Heart left ventricle (tissue), 13 donors: ENCODE data around the gene RBM38.

Experiments used
- POLR2A ChIP-seq, 2 donors: fragments of 450-650 bp; IDR thresholded peaks; one replicate each; pipeline ENCODE4 v1.6.1; 2017; ENCODE audit warnings: antibody characterized with exemption in 2 of 2, mild to moderate bottlenecking in 2 of 2, moderate library complexity in 2 of 2
- TF ChIP-seq, protein P1 (sequence below), 12 donors: fragments of 200-600 bp; sonication (generic) in 4 of 12; IDR thresholded peaks; one replicate each; pipeline versions ENCODE4 v1.5.0 to v1.8.0; 2018 to 2022; ENCODE audit warnings: antibody characterized with exemption in 12 of 12, mild to moderate bottlenecking in 5 of 12
- donor health status: ischemic (EF 13 %, LVEDD 7.1; RV severe dilation, severe dysfunction).
- donor health status: DM: no; HTN: yes; CAD: no.
- donor health status: DM: no; HTN: no; CAD: no.
- donor health status: ischemic (EF 25% LVEDD 6.9; RV normal size, moderate dysfunction).
- donor health status: ischemic (EF 25% LVEDD 5.7; RV mildly dilated, moderate dysfunction).
- donor health status: ischemic (EF 35%, LVEDD 5.7; RV mildly dilated, moderate dysfunction).
- donor health status: nonischemic (EF 11% LVEDD 7.7; RV severe dilation, severe dysfunction).
- donor health status: DM: yes; HTN: yes; CAD: no.
- donor health status: PGD.
- donor health status: ischemic (EF 29% LVEDD 5.4; RV normal size, mild dysfunction).
- donor health status: nonischemic (EF 23%, LVEDD 6.1; RV moderate dilation, normal function).

DNA sequence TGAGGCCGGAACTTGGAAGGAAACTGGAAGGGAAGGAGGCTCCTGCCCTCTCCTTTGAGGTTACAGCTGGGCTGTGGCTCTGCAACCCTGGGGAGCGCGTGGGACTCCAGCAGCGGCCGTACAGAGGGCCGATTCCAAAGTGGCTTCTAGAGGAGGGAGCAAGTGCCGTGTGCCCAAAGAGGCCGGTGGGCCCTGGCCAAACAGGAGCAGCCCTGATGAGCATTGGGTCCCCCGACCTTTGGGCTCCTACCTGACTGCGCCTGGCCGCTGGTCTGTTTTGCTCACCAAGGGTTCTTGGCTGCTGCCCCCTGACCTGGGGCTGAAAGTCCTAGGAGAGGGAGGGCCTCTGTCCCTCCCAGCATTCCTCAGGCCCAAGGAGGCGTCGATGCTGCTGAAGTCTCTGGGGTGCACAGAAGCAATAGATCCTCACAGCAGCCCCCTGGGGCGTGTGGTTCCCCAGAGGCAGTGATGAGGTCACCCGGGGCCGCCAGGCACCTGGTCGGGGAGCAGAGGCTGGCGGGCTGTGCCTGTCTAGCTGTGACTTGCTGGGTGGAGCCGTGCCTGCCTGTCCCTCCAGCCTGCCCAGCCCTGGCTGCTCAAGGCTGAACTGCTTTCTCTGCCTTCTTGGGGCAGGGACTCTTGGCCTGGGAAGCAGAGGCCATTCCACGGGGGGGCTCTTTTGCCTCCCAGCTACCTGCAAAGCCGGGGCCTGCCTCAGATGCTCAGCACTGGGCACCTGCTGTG is 9.8 kb downstream of the RBM38 start:
- TF ChIP-seq, protein P1, sequence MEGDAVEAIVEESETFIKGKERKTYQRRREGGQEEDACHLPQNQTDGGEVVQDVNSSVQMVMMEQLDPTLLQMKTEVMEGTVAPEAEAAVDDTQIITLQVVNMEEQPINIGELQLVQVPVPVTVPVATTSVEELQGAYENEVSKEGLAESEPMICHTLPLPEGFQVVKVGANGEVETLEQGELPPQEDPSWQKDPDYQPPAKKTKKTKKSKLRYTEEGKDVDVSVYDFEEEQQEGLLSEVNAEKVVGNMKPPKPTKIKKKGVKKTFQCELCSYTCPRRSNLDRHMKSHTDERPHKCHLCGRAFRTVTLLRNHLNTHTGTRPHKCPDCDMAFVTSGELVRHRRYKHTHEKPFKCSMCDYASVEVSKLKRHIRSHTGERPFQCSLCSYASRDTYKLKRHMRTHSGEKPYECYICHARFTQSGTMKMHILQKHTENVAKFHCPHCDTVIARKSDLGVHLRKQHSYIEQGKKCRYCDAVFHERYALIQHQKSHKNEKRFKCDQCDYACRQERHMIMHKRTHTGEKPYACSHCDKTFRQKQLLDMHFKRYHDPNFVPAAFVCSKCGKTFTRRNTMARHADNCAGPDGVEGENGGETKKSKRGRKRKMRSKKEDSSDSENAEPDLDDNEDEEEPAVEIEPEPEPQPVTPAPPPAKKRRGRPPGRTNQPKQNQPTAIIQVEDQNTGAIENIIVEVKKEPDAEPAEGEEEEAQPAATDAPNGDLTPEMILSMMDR (IDR thresholded peaks at IDR 0.05): no peak
- TF ChIP-seq POLR2A (IDR thresholded peaks at IDR 0.05): no peak
